SK-N-SH (cell line): ENCODE data around the gene NUMBL. TPM values are rescaled to one million over a fixed set of nuclear protein-coding genes. Genes with fewer than 3 reads are reported as not detected.

Experiments used
- CTCF ChIA-PET: fragments of 300-600, 350-600 bp; formaldehyde crosslinking; extraction: SDS; loops from one replicate; lab custom pipeline; 2021; lab: Yijun Ruan, JAX
- POLR2A ChIA-PET: fragments of 350-600 bp; sonication (Branson Sonifier 250); formaldehyde crosslinking; extraction: SDS; loops from one replicate; lab custom pipeline; 2020; ENCODE audit warnings: antibody characterized with exemption, inconsistent platforms; lab: Yijun Ruan, JAX
- DNase-seq: peaks from one replicate; pipeline ENCODE4 v3.0.0; 2012
- H2AFZ ChIP-seq: fragments of 200-600 bp; sonication (generic); 2 replicates; pipeline ENCODE4 v1.8.1; 2016; ENCODE audit warnings: antibody characterized with exemption, mild to moderate bottlenecking, low read depth
- H3F3A ChIP-seq: fragments of 200-600 bp; sonication (generic); replicated peaks from 2 replicates; pipeline ENCODE3; 2016; ENCODE audit warnings: antibody characterized with exemption, mild to moderate bottlenecking; ENCODE audit not compliant: insufficient read depth
- H3K27ac ChIP-seq, 2 experiments: fragments of 200-500 bp in 1 of 2; fragments of 200-600 bp in 1 of 2; sonication (Bioruptor generic) in 1 of 2; sonication (generic), shearing (Covaris generic) in 1 of 2; 2 replicates each; pipeline versions ENCODE4 v1.5.1 to v1.6.1; 2014 to 2016; ENCODE audit warnings: low read depth in 2 of 2, inconsistent platforms in 1 of 2, low read length in 1 of 2, mild to moderate bottlenecking in 1 of 2, mixed read lengths in 1 of 2
- H3K27me3 ChIP-seq: fragments of 200-600 bp; sonication (generic), shearing (Covaris generic); 2 replicates; pipeline ENCODE4 v1.6.1; 2016; ENCODE audit warnings: mixed run types; ENCODE audit not compliant: insufficient read depth
- H3K36me3 ChIP-seq, 2 experiments: fragments of 200-500 bp in 1 of 2; fragments of 200-600 bp in 1 of 2; sonication (Bioruptor generic) in 1 of 2; sonication (generic) in 1 of 2; replicated peaks in 1 of 2; 2 replicates each; pipeline versions ENCODE3 to v1.5.1; 2014 to 2016; ENCODE audit warnings: low read length in 1 of 2, mild to moderate bottlenecking in 1 of 2; ENCODE audit not compliant: insufficient read depth in 2 of 2, control insufficient read depth in 1 of 2
- H3K4me1 ChIP-seq, 2 experiments: fragments of 200-500 bp in 1 of 2; fragments of 200-600 bp in 1 of 2; sonication (Bioruptor generic) in 1 of 2; sonication (generic), shearing (Covaris generic) in 1 of 2; 2 replicates each; pipeline versions ENCODE4 v1.5.1 to v1.6.1; 2014 to 2016; ENCODE audit warnings: low read depth in 1 of 2, low read length in 1 of 2, mixed run types in 1 of 2; ENCODE audit not compliant: insufficient read depth in 2 of 2, control insufficient read depth in 1 of 2
- H3K4me2 ChIP-seq: fragments of 200-600 bp; sonication (generic), shearing (Covaris generic); 2 replicates; pipeline ENCODE4 v1.6.1; 2017; ENCODE audit warnings: mixed run types
- H3K4me3 ChIP-seq, 2 experiments: fragments of 200-500 bp in 1 of 2; fragments of 200-600 bp in 1 of 2; sonication (Bioruptor generic) in 1 of 2; sonication (generic), shearing (Covaris generic) in 1 of 2; 2 replicates each; pipeline versions ENCODE4 v1.5.1 to v1.8.1; 2014 to 2016; ENCODE audit warnings: low read depth in 2 of 2, inconsistent platforms in 1 of 2, low read length in 1 of 2, mild to moderate bottlenecking in 1 of 2, mixed read lengths in 1 of 2, moderate library complexity in 1 of 2
- H3K79me2 ChIP-seq: fragments of 200-600 bp; sonication (generic); 2 replicates; pipeline ENCODE4 v1.8.1; 2017; ENCODE audit warnings: mild to moderate bottlenecking; ENCODE audit not compliant: insufficient read depth
- H3K9ac ChIP-seq: fragments of 200-600 bp; sonication (generic); 2 replicates; pipeline ENCODE4 v1.6.1; 2017; ENCODE audit warnings: mixed run types
- H3K9me2 ChIP-seq: fragments of 200-600 bp; sonication (generic); 2 replicates; pipeline ENCODE4 v1.6.1; 2017; ENCODE audit warnings: mixed run types
- H3K9me3 ChIP-seq: fragments of 200-600 bp; sonication (generic); 2 replicates; pipeline ENCODE4 v1.6.1; 2017; ENCODE audit warnings: mixed run types, mild to moderate bottlenecking, moderate library complexity
- H4K20me1 ChIP-seq: fragments of 200-600 bp; sonication (generic); 2 replicates; pipeline ENCODE4 v1.6.1; 2017; ENCODE audit warnings: mild to moderate bottlenecking, mixed run types; ENCODE audit not compliant: insufficient read depth
- CHD2 ChIP-seq: fragments of 150-350 bp; IDR thresholded peaks from 2 replicates; pipeline ENCODE4 v1.6.1; 2018; ENCODE audit warnings: low read length; ENCODE audit not compliant: partially characterized antibody
- EP300 ChIP-seq, 2 experiments: IDR thresholded peaks; 2 replicates each; pipeline versions ENCODE4 v1.4.0 to v1.6.1; 2012; ENCODE audit warnings: borderline replicate concordance in 1 of 2, low read depth in 1 of 2, low read length in 1 of 2
- FOSL2 ChIP-seq: IDR thresholded peaks from 2 replicates; pipeline ENCODE4 v1.4.0; 2012; ENCODE audit warnings: low read depth, mild to moderate bottlenecking, moderate library complexity, borderline replicate concordance
- FOXJ3 ChIP-seq: sonication (generic); formaldehyde crosslinking; IDR thresholded peaks from 2 replicates; pipeline ENCODE4 v1.5.1; 2020; ENCODE audit warnings: mild to moderate bottlenecking, missing genetic modification reagents
- FOXM1 ChIP-seq: IDR thresholded peaks from 2 replicates; pipeline ENCODE4 v1.4.0; 2012; ENCODE audit warnings: low read depth, mild to moderate bottlenecking
- GATA2 ChIP-seq: sonication (generic); formaldehyde crosslinking; IDR thresholded peaks from 2 replicates; pipeline ENCODE4 v1.5.0; 2020; ENCODE audit warnings: mild to moderate bottlenecking, missing genetic modification reagents
- MEF2A ChIP-seq: IDR thresholded peaks from 2 replicates; pipeline ENCODE4 v1.4.0; 2012; ENCODE audit warnings: low read depth, borderline replicate concordance
- NFIC ChIP-seq: IDR thresholded peaks from 2 replicates; pipeline ENCODE4 v1.4.0; 2012; ENCODE audit warnings: borderline replicate concordance
- PBX3 ChIP-seq: IDR thresholded peaks from 2 replicates; pipeline ENCODE4; 2012
- POLR2AphosphoS5 ChIP-seq: IDR thresholded peaks from 2 replicates; pipeline ENCODE4 v1.6.1; 2012; ENCODE audit warnings: low read depth, low read length
- RAD21 ChIP-seq: IDR thresholded peaks from 2 replicates; pipeline ENCODE4 v1.6.1; 2012; ENCODE audit warnings: mild to moderate bottlenecking, low read length
- RXRA ChIP-seq: IDR thresholded peaks from 2 replicates; pipeline ENCODE4 v1.4.0; 2012; ENCODE audit warnings: low read depth, mild to moderate bottlenecking, borderline replicate concordance
- TCF12 ChIP-seq: IDR thresholded peaks from 2 replicates; pipeline ENCODE4 v1.4.0; 2012
- ZBTB33 ChIP-seq: IDR thresholded peaks from 2 replicates; pipeline ENCODE4 v1.4.0; 2012; ENCODE audit warnings: low read depth, borderline replicate concordance
- WGBS: methylation state at CpG from one replicate; pipeline ENCODE4 v1.1.6; 2017; ENCODE audit warnings: low lambda C conversion rate; 5-methylcytosine and 5-hydroxymethylcytosine counted together
- polyA plus RNA-seq, 3 experiments: library from polyadenylated mRNA; depleted of rRNA; stranded (reverse); fragments of >200 nt; gene quantifications; 2 replicates each; pipeline ENCODE4 v1.2.3, GENCODE V29; 2012
- TF ChIP-seq, protein P1 (sequence below): IDR thresholded peaks from 2 replicates; pipeline ENCODE4 v1.4.0; 2012; ENCODE audit warnings: low read depth, borderline replicate concordance
- TF ChIP-seq, protein P2 (sequence below): fragments of 150-350 bp; IDR thresholded peaks from 2 replicates; pipeline ENCODE4 v1.6.1; 2016; ENCODE audit warnings: mild to moderate bottlenecking, low read depth, low read length
- TF ChIP-seq, protein P3 (sequence below): fragments of 150-350 bp; IDR thresholded peaks from 2 replicates; pipeline ENCODE4 v1.6.1; 2017; ENCODE audit warnings: antibody characterized with exemption, low read length, low read depth, borderline replicate concordance

Gene NUMBL
- polyA plus RNA-seq, 1 of the 3 experiments (the other 2 are of a cell fraction), result 54.6 TPM

DNA sequence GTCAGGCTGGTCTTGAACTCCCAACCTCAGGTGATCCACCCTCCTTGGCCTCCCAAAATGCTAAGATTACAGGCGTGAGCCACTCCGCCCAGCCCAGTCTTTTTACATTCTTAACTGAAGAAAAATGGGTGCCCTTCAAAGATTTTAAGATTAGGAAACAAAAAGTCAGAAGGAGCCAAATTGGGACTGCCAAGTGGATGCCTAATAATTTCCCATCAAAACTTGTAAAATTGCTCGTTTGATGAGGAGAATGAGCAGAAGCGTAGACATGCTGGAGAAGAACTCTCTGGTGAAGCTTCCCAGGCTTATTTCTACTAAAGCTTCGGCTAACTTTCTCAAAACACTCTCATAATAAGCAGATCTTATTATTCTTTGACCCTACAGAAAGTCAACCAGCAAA is 31.3 kb downstream of the NUMBL start:
- 80% methylated on average over 5 of the region's 5 CpGs for WGBS

More for the DNA sequence above, 31.3 kb downstream of the NUMBL start:
- DNase-seq, result no peak
- H4K20me1 ChIP-seq, result no peaks in the 10 kb centered on the region
- peaks cover 9% of the 10 kb centered on the region for H3F3A ChIP-seq
- no peak overlapping the region; the same call in 1 of the 2 replicates for H2AFZ ChIP-seq
- H3K4me2 ChIP-seq, result no peak overlapping the region
- H3K27ac ChIP-seq, result no peak overlapping the region
- H3K4me3 ChIP-seq, result no peak overlapping the region
- TF ChIP-seq EP300 (IDR thresholded peaks at IDR 0.05; ENCODE audit: borderline replicate concordance in 1 of 2, low read depth in 1 of 2, low read length in 1 of 2) (no peak), ZBTB33 (no peak), TCF12 (no peak), PBX3 (no peak), NFIC (no peak), CHD2 (no peak), RAD21 (no peak), FOXJ3 (no peak), FOXM1 (no peak), RXRA (no peak), POLR2AphosphoS5 (no peak), MEF2A (no peak), GATA2 (CRISPR knock-in tag) (no peak), FOSL2 (no peak)
- TF ChIP-seq, protein P1, sequence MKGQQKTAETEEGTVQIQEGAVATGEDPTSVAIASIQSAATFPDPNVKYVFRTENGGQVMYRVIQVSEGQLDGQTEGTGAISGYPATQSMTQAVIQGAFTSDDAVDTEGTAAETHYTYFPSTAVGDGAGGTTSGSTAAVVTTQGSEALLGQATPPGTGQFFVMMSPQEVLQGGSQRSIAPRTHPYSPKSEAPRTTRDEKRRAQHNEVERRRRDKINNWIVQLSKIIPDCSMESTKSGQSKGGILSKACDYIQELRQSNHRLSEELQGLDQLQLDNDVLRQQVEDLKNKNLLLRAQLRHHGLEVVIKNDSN, result no peak
- TF ChIP-seq, protein P2, sequence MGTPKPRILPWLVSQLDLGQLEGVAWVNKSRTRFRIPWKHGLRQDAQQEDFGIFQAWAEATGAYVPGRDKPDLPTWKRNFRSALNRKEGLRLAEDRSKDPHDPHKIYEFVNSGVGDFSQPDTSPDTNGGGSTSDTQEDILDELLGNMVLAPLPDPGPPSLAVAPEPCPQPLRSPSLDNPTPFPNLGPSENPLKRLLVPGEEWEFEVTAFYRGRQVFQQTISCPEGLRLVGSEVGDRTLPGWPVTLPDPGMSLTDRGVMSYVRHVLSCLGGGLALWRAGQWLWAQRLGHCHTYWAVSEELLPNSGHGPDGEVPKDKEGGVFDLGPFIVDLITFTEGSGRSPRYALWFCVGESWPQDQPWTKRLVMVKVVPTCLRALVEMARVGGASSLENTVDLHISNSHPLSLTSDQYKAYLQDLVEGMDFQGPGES, result no peak
- TF ChIP-seq, protein P3, sequence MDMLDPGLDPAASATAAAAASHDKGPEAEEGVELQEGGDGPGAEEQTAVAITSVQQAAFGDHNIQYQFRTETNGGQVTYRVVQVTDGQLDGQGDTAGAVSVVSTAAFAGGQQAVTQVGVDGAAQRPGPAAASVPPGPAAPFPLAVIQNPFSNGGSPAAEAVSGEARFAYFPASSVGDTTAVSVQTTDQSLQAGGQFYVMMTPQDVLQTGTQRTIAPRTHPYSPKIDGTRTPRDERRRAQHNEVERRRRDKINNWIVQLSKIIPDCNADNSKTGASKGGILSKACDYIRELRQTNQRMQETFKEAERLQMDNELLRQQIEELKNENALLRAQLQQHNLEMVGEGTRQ, result no peak
- TF ChIP-seq, all 33 proteins: peak for 0
- H3K9ac ChIP-seq, result no peak overlapping the region
- peaks cover 6% of the 10 kb centered on the region in 2 experiments; a peak in 3 of 4 replicates for H3K4me1 ChIP-seq
- no peaks in the 10 kb centered on the region for H3K36me3 ChIP-seq
- H3K27me3 ChIP-seq, result no peaks in the 10 kb centered on the region
- ChIA-PET CTCF (interaction anchor here (0.6 to 0.7 kb wide), 2 partner anchors 25 to 59 kb away, joined by 3 read pairs; no protein-coding TSS in a partner anchor), POLR2A (interaction anchor here (0.6 kb wide), 1 partner anchor 21 kb away, joined by 5 read pairs; no protein-coding TSS in a partner anchor)
- H3K79me2 ChIP-seq, result no peaks in the 10 kb centered on the region
- H3K9me2 ChIP-seq, result no peaks in the 10 kb centered on the region
- no peaks in the 10 kb centered on the region for H3K9me3 ChIP-seq
